Fibroblast of mammary gland (primary cell): Measurements from ENCODE around the gene POLR2E.

Experiments
- DNase-seq: peaks from one replicate; pipeline ENCODE4 v3.0.0-alpha.2; 2010; ENCODE audit warnings: low read depth
- H3K4me3 ChIP-seq: 2 replicates; pipeline ENCODE4 v1.5.1; 2011; ENCODE audit warnings: low read depth, mild to moderate bottlenecking, low read length, moderate library complexity; ENCODE audit not compliant: control insufficient read depth
- TF ChIP-seq, protein P1 (sequence below): conservative IDR thresholded peaks from 2 replicates; pipeline ENCODE4 v1.5.1; 2011; ENCODE audit warnings: low read depth, low read length, inconsistent platforms; ENCODE audit not compliant: control insufficient read depth, insufficient read depth

Gene POLR2E

DNA sequence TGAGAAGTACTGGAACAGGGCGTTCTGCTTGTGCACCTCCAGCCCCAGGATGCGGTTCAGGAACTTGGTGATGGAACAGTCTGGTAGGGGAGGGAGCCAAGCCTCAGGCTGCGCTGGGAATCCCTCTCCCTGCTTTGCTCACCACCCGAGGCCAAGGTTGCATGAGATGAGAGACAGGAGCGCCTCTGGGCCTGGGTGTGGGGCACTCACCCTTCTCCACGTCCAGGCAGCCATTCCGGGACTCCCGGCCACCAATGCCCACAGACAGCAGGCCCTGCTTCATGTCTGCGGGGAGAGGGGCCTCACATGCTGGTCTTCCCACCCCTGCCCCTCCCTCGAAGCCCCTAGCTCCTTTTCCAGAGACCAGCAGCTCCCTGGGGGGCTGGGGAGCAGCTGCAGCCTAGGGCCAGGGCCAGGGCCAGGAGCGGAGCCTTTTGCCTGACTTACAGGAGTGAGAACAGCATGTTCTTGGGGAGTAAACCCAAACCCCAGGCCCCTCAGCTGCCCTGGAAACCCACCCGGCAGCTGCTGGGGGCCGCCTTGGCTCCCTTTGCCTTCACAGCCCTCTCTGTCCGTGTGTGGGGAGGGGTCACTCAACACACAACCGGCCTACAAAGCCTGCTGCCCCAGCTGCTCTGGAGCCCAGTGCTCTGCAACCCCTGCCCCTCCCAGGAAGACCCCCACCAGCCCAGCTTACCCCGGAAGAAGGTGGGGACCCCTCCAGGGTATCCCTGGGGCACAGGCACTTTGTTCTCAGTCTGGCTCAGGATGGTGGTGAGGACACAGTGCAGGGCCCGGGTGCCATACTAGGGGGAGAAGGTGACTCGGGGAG is 15.8 kb upstream of the POLR2E start:
- H3K4me3 ChIP-seq, result no peak overlapping the region
- TF ChIP-seq, protein P1, sequence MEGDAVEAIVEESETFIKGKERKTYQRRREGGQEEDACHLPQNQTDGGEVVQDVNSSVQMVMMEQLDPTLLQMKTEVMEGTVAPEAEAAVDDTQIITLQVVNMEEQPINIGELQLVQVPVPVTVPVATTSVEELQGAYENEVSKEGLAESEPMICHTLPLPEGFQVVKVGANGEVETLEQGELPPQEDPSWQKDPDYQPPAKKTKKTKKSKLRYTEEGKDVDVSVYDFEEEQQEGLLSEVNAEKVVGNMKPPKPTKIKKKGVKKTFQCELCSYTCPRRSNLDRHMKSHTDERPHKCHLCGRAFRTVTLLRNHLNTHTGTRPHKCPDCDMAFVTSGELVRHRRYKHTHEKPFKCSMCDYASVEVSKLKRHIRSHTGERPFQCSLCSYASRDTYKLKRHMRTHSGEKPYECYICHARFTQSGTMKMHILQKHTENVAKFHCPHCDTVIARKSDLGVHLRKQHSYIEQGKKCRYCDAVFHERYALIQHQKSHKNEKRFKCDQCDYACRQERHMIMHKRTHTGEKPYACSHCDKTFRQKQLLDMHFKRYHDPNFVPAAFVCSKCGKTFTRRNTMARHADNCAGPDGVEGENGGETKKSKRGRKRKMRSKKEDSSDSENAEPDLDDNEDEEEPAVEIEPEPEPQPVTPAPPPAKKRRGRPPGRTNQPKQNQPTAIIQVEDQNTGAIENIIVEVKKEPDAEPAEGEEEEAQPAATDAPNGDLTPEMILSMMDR, result no peak
- no peak for DNase-seq

DNA sequence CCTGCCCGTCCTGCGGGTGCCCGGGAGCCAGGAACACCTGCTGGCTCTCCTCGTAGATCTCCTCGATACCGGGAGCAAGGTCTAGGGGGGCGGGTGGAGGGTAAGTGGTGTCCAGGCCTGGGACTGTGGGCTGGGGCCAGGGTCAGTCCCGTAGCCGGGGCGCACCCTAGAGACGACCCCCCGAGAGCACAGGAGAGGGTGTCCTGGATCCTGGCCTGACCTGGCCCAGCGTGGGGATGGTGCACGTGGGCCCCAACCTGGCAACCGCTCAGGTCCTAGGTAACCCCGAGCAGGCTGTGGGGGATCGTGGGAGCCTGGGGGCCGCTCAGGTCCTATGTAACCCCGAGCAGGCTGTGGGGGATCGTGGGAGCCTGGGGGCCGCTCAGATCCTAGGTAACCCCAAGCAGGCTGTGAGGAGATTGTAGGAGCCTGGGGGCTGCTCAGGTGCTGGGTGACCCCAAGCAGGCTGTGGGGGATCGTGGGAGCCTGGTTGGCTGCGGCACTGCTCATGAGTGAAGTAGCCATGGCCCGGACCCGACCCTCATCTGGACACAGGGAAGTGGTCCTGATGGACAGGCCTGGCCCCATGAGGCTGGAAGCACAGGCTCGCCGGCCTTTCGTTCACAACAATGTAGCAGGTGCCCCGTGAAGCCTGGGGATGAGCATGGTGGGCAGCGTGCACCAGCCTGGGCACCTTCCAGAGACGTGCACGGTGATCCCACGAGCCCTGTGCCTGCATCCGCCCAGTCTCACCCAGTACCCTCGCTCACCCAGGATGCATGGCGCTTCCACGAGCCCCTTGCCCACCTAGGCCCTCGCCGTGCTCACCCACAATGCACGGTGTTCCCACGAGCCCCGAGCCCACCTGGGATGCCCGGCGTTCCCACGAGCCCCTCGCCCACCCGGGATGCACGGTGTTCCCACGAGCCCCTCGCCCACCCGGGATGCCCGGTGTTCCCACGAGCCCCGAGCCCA is 14.8 kb upstream of the POLR2E start:
- H3K4me3 ChIP-seq, result no peak overlapping the region
- DNase-seq, result no peak
- TF ChIP-seq, protein P1, result no peak

DNA sequence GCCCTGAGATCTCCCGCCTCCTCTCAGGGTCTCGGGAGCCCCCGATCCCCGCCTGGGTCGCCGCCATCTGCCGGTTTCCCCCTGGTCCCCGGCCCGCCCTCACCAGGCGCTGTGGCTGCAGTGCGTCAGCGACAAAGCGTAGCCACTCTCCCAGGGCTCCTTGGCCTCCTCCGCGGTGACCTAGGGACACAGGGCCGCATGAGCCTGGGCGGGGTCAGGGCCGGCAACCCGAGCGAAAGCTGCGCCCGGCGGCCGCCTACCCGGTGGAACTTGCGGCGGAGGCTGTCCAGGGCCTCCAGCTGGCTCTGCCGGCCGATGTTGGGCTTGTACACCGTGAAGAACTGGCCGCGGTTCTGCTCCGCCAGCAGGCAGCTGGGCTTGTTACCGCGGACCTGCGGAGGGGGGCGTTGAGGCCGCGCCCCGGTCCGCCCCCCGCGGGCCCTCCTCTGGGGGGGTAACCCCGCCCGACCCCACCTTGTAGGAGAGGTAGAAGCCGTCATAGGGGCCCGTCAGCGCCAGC is 13.9 kb upstream of the POLR2E start:
- DNase-seq, result no peak
- TF ChIP-seq, protein P1, result no peak
- H3K4me3 ChIP-seq, result no peak overlapping the region

DNA sequence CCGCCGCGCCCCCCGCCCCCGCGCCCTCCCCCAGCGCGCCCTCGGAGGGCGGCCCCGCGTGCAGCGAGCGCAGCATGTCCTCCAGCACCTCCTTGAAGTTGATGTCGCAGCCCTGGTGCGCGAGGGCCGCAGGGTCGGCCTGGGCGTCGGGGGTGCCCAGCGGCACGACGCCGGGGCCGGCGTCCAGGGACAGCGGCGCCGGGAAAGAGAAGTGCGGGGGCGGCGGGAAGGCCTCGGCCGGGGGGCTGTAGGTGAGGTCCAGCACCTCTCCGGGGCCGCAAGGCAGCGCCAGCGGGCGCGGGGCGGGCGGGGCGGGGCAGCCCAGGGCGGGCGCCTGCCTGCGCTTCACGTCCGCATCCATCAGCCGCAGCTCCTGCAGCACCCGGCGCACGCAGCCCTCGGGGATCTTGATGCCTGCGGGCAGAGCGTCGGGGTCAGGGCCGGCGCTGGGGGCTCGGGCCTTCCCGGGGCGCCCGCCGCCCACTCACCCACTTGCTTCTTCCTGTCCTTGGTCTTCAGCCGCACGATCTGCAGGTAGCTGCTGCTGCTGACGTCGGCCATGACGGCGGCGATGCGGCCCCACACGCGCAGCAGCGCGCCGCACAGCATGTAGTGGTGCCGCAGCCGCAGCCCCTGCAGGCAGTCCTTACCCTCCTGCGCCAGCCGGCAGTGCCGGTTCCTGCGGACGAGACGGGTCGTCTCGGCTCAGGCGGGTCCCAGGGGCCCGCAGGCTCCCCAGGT is 13.3 kb upstream of the POLR2E start:
- TF ChIP-seq, protein P1, result no peak
- H3K4me3 ChIP-seq, result no peak overlapping the region
- no peak for DNase-seq

DNA sequence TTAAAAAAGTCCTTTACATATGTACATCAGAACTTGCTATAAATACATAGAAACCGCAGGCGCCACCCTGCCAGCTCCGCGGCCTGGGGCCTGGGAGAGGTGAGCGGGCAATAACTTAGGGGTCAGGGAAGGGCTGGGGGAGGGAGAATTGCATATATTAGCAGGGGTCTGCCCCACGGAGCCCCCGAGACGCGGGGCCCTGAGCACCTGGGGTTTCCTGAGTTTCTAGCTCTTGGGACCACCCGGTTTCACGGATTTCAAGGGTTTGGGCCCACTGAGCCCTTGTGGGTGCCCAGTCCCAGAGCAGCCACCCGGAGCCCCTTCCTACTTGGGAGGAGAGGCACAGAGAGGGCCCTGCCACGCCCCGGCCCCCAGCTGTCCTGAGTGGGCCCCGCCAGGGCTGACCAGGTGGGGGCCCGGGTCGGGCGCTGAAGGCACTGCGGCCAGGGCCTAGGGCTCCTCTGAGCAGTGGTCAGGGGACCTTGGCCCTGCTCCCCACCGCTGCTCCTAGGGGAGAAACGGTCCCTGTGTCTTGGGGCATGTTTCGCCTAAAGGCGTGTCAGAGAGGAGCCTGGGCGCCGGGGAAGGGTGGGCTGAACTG is 12.6 kb upstream of the POLR2E start:
- DNase-seq, result no peak
- H3K4me3 ChIP-seq, result no peak overlapping the region
- TF ChIP-seq, protein P1, result no peak
